Measurements from ENCODE around the gene PPFIBP2.
"Not testable (repeated sequence)": the region's sequence is repeated elsewhere in the genome, so short reads cannot be mapped to it uniquely, and the experiment has no call there.

PPFIBP2 gene

GRCh38 chr11:7639643-7640025, 125.8 kb downstream of the PPFIBP2 start:
- no peak for FAIRE-seq

DNA sequence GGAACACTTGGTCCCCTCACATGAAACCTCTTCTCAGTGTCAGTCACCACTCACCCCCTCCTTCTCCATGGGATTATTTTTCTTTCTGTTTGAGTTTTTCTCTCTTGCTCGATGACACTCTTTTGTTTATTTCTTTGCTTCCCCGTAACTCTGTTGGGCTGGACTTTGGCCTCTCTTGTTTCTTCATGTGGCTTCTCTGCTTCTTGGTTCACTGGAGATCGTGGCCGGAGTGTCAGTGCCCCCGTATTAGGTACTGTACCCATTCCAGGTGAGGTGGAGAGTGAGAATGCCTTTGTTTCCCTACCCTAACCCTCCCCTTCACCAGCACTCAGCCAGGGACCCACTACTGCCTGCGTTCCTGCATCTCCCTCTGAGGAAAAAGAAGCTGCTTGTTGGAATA, 127.0 kb downstream of the PPFIBP2 start:
- FAIRE-seq, result no peak

- no peak for FAIRE-seq
Observed at GRCh38 chr11:7642747-7643146, 128.9 kb downstream of the PPFIBP2 start.

GRCh38 chr11:7643314-7643713, 129.5 kb downstream of the PPFIBP2 start:
- FAIRE-seq, result no peak

DNA sequence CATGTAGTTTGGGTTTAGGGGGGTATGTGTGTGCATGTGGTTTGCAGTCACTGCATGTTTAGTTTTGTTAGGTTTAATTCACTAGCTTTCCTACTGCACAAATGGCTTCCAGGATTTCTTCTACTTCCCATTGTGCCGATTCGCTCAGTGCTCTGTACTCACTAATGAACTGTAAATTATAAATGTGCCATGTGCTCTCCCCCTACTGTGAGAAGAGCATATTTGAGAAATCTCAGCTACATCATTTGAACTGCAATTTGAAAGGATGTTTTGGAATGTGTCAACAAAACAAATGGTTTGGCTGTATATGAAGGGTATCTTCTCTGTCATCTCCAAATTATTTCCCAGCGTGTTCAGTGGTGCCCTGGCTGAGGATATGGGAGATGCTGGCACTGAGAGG, 131.4 kb downstream of the PPFIBP2 start:
- FAIRE-seq, result no peak

GRCh38 chr11:7646866-7647265, 133.1 kb downstream of the PPFIBP2 start:
- FAIRE-seq, result no peak

DNA sequence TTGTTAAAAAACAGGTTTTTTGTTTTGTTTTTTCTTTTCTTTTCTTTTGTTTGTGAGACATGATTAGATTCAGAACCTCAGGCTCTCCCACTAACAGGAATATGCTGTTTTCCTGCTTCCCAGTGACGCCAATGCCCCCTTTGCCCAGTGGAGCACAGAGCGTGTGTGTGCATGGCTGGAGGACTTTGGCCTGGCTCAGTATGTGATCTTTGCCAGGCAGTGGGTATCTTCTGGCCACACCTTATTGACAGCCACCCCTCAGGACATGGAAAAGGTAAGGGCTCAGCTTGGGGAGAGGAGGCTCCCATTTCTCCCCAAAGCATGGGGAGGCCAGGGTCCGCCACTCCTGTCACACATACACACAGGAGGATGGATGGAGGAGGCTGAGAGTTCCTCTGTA, 134.5 kb downstream of the PPFIBP2 start:
- no peak for FAIRE-seq

- no peak for FAIRE-seq
Observed at GRCh38 chr11:7651140-7651551, 137.3 kb downstream of the PPFIBP2 start.

GRCh38 chr11:7651700-7652099, 137.9 kb downstream of the PPFIBP2 start:
- no peak for FAIRE-seq

- no peak for FAIRE-seq
Observed at GRCh38 chr11:7654195-7654705, 140.5 kb downstream of the PPFIBP2 start.

DNA sequence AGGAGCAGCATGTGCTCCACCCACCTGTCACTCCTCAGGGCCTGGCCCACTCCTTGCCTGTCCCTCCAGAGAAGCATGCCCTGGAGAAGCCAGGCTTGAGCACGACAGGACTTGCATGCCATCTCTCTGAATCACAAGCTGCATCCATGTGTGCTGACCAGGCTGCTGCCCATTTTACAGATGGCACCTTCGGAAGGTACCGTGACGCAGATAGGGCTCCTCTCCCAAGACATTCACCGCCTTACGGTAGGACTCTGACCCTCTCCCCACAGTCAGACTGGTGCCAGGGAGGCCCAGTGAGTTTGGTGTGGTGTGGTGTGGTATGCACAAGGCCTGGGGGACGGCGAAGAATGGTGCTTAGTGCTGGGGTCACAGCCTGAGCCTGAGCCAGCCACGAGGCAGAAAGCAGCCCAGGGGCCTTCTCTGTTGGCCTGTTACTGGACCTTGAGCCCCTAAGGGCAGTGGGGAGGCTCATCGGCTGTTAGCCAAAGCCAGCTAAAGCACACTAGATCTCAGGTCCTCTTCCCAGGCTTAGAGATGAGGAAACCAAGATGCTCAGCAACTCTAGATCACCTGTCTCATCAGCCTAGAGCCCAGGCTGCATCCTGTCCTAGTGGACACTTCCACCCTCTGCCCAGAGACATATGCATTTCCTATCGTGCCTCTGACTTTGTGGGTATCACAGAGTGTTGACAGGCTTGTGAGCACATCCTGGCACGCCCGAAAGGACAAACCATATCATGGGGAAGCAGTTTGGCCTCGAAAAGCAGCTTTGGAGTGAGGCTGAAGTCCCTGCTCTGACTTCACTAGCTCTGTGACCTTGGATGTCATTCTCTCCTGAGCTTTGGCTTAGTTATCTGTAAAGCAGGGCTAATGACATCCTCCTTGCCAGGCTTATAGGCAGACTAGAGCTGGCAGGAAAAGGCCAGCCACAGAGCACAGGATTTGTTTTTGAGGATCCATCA, 141.7 kb downstream of the PPFIBP2 start:
- FAIRE-seq, result no peak

- FAIRE-seq, result no peak
Observed at GRCh38 chr11:7656704-7657103, 142.9 kb downstream of the PPFIBP2 start.

- FAIRE-seq, result no peak
Observed at GRCh38 chr11:7657306-7658025, 143.7 kb downstream of the PPFIBP2 start.

- FAIRE-seq, result not testable (repeated sequence)
Observed at GRCh38 chr11:7663531-7663930, 149.7 kb downstream of the PPFIBP2 start.

- no peak for FAIRE-seq
Observed at GRCh38 chr11:7664867-7665266, 151.1 kb downstream of the PPFIBP2 start.

DNA sequence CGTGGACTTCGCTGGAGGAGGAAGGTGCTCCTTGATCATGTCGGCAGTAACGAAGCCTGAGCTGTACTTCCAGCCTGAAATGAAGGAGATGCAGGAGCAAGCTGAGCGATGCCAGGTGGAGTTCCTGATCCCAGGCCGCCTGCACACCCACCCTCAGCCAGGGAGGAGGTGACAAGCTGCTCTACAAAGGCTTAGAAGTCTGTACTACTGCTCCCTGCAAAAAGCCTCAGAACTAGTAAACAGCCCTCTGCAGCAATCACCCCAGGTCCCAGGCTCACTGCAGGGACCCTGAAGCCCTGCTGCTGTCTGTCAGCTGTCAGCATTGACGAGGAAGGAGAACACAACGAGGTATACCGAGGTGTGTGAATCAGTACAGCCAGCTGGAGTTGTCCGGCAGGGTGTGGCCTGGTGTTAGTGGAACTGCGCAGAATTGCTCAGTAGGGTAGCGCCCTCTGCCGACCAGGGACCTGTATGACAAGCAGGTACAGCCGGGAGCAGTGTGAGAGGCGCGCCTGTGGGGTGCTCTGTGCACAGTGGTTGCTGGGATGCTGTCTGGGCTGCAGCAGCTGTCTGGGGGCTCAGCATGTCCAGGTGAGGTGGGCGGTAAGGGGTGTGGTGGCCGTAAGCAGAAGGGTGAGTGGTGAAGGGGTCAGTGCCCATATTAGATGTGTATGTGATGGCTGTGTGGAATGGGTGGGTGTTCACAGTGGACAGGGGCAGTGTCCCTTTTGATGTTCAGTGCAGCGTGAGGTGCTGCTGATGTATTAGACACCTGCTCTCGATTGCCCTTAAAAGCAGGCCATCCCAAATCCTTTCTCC, 151.9 kb downstream of the PPFIBP2 start:
- no peak for FAIRE-seq

DNA sequence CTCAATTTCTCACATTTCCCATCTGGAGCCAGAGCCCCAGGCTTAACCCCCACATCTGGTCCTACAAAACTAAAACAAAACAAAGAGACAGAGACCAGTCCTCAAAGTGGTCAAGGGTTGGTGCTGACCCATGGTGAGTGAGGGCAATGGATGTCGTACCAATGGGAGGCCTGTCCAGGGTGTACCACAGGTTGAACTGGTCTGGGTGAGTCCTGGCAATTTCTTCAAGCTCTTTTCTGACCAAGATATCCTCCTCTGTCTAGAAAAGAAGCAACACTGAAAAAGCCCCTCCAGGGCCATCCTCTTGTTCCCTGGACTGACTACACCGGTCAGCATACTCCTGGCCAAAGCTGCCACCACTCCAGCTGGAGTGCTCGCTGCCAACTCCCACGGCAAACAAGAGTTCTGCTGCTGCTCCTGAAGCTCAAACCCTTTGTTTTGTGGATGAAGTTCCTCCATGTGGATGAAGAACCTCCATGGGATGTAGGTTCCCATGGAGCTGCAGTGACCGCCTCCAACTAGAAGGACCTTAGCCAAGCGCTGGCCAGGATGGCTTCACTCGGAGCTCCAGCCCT, 152.6 kb downstream of the PPFIBP2 start:
- no peak for FAIRE-seq

- FAIRE-seq, result no peak
Observed at GRCh38 chr11:7667460-7667859, 153.7 kb downstream of the PPFIBP2 start.

- no peak for FAIRE-seq
Observed at GRCh38 chr11:7668464-7668863, 154.7 kb downstream of the PPFIBP2 start.

DNA sequence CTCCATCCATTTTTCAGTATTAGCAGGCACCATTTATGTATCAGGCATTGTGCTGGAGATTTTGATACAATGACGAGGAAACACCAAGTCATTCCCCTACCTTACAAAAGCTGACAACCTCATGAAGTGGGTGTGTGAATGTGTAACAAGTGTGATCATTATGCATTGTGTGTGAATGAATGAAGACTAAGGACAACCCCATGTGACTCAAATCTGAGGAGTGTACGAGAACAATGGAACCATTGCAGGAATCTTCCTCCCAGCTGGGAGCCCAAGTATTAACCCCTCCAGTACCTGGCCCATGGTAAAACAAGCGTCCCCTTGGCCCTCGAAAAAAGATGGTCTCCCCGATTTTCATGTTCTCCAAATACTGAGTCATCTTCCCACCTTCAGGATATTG, 155.1 kb downstream of the PPFIBP2 start:
- FAIRE-seq, result no peak

- no peak for FAIRE-seq
Observed at GRCh38 chr11:7670641-7671040, 156.8 kb downstream of the PPFIBP2 start.
